Measurements from ENCODE around the gene IGSF21.

IGSF21 gene

GRCh38 chr1:18305182-18305795 lies 197.7 kb downstream of the IGSF21 start:
- FAIRE-seq, result no peak

- FAIRE-seq, result no peak
Observed at GRCh38 chr1:18307329-18307898, 199.8 kb downstream of the IGSF21 start.

GRCh38 chr1:18309552-18310155 lies 202.1 kb downstream of the IGSF21 start:
- no peak for FAIRE-seq

- FAIRE-seq, result no peak
Observed at GRCh38 chr1:18312961-18313360, 205.4 kb downstream of the IGSF21 start.

- no peak for FAIRE-seq
Observed at GRCh38 chr1:18313523-18313922, 205.9 kb downstream of the IGSF21 start.

- FAIRE-seq, result no peak
Observed at GRCh38 chr1:18314399-18314798, 206.8 kb downstream of the IGSF21 start.

GRCh38 chr1:18315449-18315848 lies 207.9 kb downstream of the IGSF21 start:
- FAIRE-seq, result no peak

- no peak for FAIRE-seq
Observed at GRCh38 chr1:18316764-18317163, 209.2 kb downstream of the IGSF21 start.

GRCh38 chr1:18319099-18319498 lies 211.5 kb downstream of the IGSF21 start:
- no peak for FAIRE-seq

GRCh38 chr1:18320051-18320450 lies 212.5 kb downstream of the IGSF21 start:
- FAIRE-seq, result no peak

- FAIRE-seq, result no peak
Observed at GRCh38 chr1:18322368-18323032, 214.9 kb downstream of the IGSF21 start.

- FAIRE-seq, result no peak
Observed at GRCh38 chr1:18323259-18323658, 215.7 kb downstream of the IGSF21 start.

- no peak for FAIRE-seq
Observed at GRCh38 chr1:18324246-18324645, 216.6 kb downstream of the IGSF21 start.

GRCh38 chr1:18325136-18325535 lies 217.5 kb downstream of the IGSF21 start:
- FAIRE-seq, result no peak

GRCh38 chr1:18326211-18326897 lies 218.8 kb downstream of the IGSF21 start:
- no peak for FAIRE-seq

- FAIRE-seq, result no peak
Observed at GRCh38 chr1:18327650-18328049, 220.1 kb downstream of the IGSF21 start.

GRCh38 chr1:18328803-18329202 lies 221.2 kb downstream of the IGSF21 start:
- FAIRE-seq, result no peak

GRCh38 chr1:18329469-18330253 lies 222.1 kb downstream of the IGSF21 start:
- FAIRE-seq, result no peak

- FAIRE-seq, result no peak
Observed at GRCh38 chr1:18332576-18332975, 225.0 kb downstream of the IGSF21 start.

- no peak for FAIRE-seq
Observed at GRCh38 chr1:18333220-18333619, 225.6 kb downstream of the IGSF21 start.

GRCh38 chr1:18336801-18337200 lies 229.2 kb downstream of the IGSF21 start:
- FAIRE-seq, result no peak

GRCh38 chr1:18337757-18338156 lies 230.2 kb downstream of the IGSF21 start:
- FAIRE-seq, result no peak

GRCh38 chr1:18339161-18339560 lies 231.6 kb downstream of the IGSF21 start:
- no peak for FAIRE-seq

Data from colon (tissue), 2 donors.